GM12878 (cell line): ENCODE measurements around the gene MED31. TPM values are rescaled to one million over a fixed set of nuclear protein-coding genes. Genes with fewer than 3 reads are reported as not detected.

ENCODE experiments used
- ATAC-seq: fragments of 200-7000 bp; cut with Tn5 transposase; 3 replicates; pipeline ENCODE4 v1.9.1; 2020; ENCODE audit warnings: mild to moderate bottlenecking, moderate library complexity
- BruUV-seq: library from RNA; stranded (reverse); fragments of 400-500 nt; replicated peaks from 2 replicates; lab custom pipeline; 2021; lab: Mats Ljungman, UMichigan
- CTCF ChIA-PET: fragments of 300-600 bp; sonication (Branson Sonifier 250); formaldehyde crosslinking; extraction: SDS; loops from one replicate; lab custom pipeline; 2021; ENCODE audit warnings: inconsistent platforms; lab: Yijun Ruan, JAX
- POLR2A ChIA-PET: fragments of 350-600 bp; formaldehyde crosslinking; extraction: SDS; loops from one replicate; lab custom pipeline; 2021; ENCODE audit warnings: inconsistent platforms; lab: Charles Lee
- RAD21 ChIA-PET: fragments of 300-600 bp; sonication (Branson Sonifier 250); formaldehyde crosslinking; loops from one replicate; lab custom pipeline; 2023; ENCODE audit warnings: antibody characterized with exemption; ENCODE audit not compliant: unreplicated experiment; lab: Charles Lee
- SMC1A ChIA-PET: fragments of 300-600 bp; sonication (Branson Sonifier 250); formaldehyde crosslinking; loops from one replicate; lab custom pipeline; 2023; ENCODE audit not compliant: unreplicated experiment, uncharacterized antibody; lab: Charles Lee
- DNase-seq: peaks from one replicate; pipeline ENCODE4 v3.0.0-alpha.2; 2011; ENCODE audit warnings: low read depth, low spot score
- FAIRE-seq: peaks from 3 replicates; lab custom pipeline; 2011; peaks lifted over from hg19 to GRCh38; lab: Jason Lieb, UNC
- H2AFZ ChIP-seq: 2 replicates; pipeline ENCODE4 v1.6.0; 2011; ENCODE audit warnings: low read depth, low read length, control low read depth; ENCODE audit not compliant: control insufficient read depth
- H3K27ac ChIP-seq: 2 replicates; pipeline ENCODE4 v1.5.1; 2011; ENCODE audit warnings: control low read depth; ENCODE audit not compliant: control insufficient read depth, insufficient read depth
- H3K27me3 ChIP-seq, 2 experiments: replicated peaks in 1 of 2; 2 replicates each; pipeline versions ENCODE4 v1.6.0 to v1.6.1; 2011; ENCODE audit warnings: low read length in 1 of 2; ENCODE audit not compliant: control insufficient read depth in 2 of 2, insufficient read depth in 2 of 2
- H3K36me3 ChIP-seq, 2 experiments: 2 replicates each; pipeline ENCODE4 v1.5.1; 2011; ENCODE audit warnings: low read length in 1 of 2; ENCODE audit not compliant: control insufficient read depth in 2 of 2, insufficient read depth in 2 of 2
- H3K4me1 ChIP-seq: 2 replicates; pipeline ENCODE4 v1.6.1; 2011; ENCODE audit warnings: mild to moderate bottlenecking, low read length, moderate library complexity, mixed read lengths; ENCODE audit not compliant: control insufficient read depth, insufficient read depth
- H3K4me2 ChIP-seq: 2 replicates; pipeline ENCODE4 v1.6.0; 2011; ENCODE audit warnings: control low read depth; ENCODE audit not compliant: control insufficient read depth, insufficient read depth
- H3K4me3 ChIP-seq: fragments of 200-600 bp; sonication (generic); 2 replicates; pipeline ENCODE4 v1.5.1; 2016
- H3K79me2 ChIP-seq: 2 replicates; pipeline ENCODE4 v1.6.0; 2011; ENCODE audit warnings: low read length; ENCODE audit not compliant: control insufficient read depth, insufficient read depth
- H3K9ac ChIP-seq: 2 replicates; pipeline ENCODE4 v1.8.0; 2011; ENCODE audit warnings: low read length, control low read depth, mixed read lengths; ENCODE audit not compliant: control insufficient read depth, insufficient read depth
- H3K9me3 ChIP-seq: replicated peaks from 3 replicates; pipeline ENCODE4 v1.5.1; 2011; ENCODE audit warnings: mild to moderate bottlenecking, low read length; ENCODE audit not compliant: control insufficient read depth, insufficient read depth
- H4K20me1 ChIP-seq: 2 replicates; pipeline ENCODE4 v1.6.0; 2011; ENCODE audit not compliant: control insufficient read depth, insufficient read depth
- BRCA1 ChIP-seq: IDR thresholded peaks from 2 replicates; pipeline ENCODE4 v1.6.1; 2011; ENCODE audit warnings: low read depth, low read length, improper control_type of control experiment
- CEBPB ChIP-seq, 2 experiments: fragments of 150-350 bp in 1 of 2; IDR thresholded peaks; 2 replicates each; pipeline ENCODE4 v1.6.1; 2012 to 2014; ENCODE audit warnings: low read depth in 2 of 2, low read length in 2 of 2, borderline replicate concordance in 1 of 2, inconsistent platforms in 1 of 2
- CREB1 ChIP-seq: IDR thresholded peaks from 2 replicates; pipeline ENCODE4 v1.6.1; 2012; ENCODE audit warnings: low read depth, mild to moderate bottlenecking, inconsistent platforms
- CREM ChIP-seq: IDR thresholded peaks from 2 replicates; pipeline ENCODE4 v1.6.1; 2014; ENCODE audit warnings: antibody characterized with exemption, low read depth
- DPF2 ChIP-seq: fragments of 450-650 bp; IDR thresholded peaks from 2 replicates; pipeline ENCODE4 v1.6.1; 2017; ENCODE audit warnings: mild to moderate bottlenecking
- IKZF1 ChIP-seq: fragments of 450-650 bp; conservative IDR thresholded peaks from 2 replicates; pipeline ENCODE4 v1.6.1; 2017; ENCODE audit warnings: antibody characterized with exemption, mild to moderate bottlenecking
- KAT2A ChIP-seq: conservative IDR thresholded peaks from 2 replicates; pipeline ENCODE4 v1.6.1; 2011; ENCODE audit warnings: low read depth, low read length; ENCODE audit not compliant: control insufficient read depth
- ZNF274 ChIP-seq: IDR thresholded peaks from one replicate; pipeline ENCODE4 v1.8.0; 2011; ENCODE audit not compliant: insufficient read length, insufficient read depth
- WGBS: methylation state at CpG from one replicate; pipeline ENCODE4 v1.1.6; 2016; ENCODE audit warnings: low lambda C conversion rate; ENCODE audit not compliant: insufficient replicate concordance, insufficient coverage; ENCODE audit errors: missing lambda C conversion rate; 5-methylcytosine and 5-hydroxymethylcytosine counted together
- in situ Hi-C: fragments of 300-500 bp; cut with MboI; formaldehyde crosslinking; loops from 9 replicates; pipeline ENCODE4 v1.14.3; 2018; ENCODE audit warnings: mixed read lengths
- intact Hi-C: fragments of 100-400 bp; cut with micrococcal nuclease; formaldehyde crosslinking; loops from one replicate; pipeline ENCODE4 v1.14.2; 2022; ENCODE audit not compliant: unreplicated experiment
- polyA plus RNA-seq, 11 experiments: library from polyadenylated mRNA; depleted of rRNA in 4 of 11; unstranded in 6 of 11; stranded (reverse) in 5 of 11; fragments of >200 nt; fragmentation: Nextera tagmentation in 4 of 11; fragmentation: Illumina TruSeq in 1 of 11; extraction: Ambion mirVana in 4 of 11; extraction: Trizol in 1 of 11; gene quantifications; 1 replicate in 1 of 11; 2 replicates in 10 of 11; pipeline versions ENCODE4 v1.2.1 to v1.2.3, GENCODE V29; 2011 to 2016; ENCODE audit warnings: inconsistent platforms in 2 of 11, missing spikeins in 2 of 11, low read depth in 1 of 11
- total RNA-seq, 4 experiments: library from RNA; depleted of rRNA in 3 of 4; stranded (reverse); fragments of >200 nt in 3 of 4; fragmentation: Illumina TruSeq in 1 of 4; extraction: Trizol in 1 of 4; gene quantifications; 2 replicates each; pipeline versions ENCODE4 v1.2.1 to v1.2.3, GENCODE V29; 2013 to 2021
- TF ChIP-seq, protein P1 (sequence below): fragments of 450-650 bp; IDR thresholded peaks from 2 replicates; pipeline ENCODE4 v1.6.1; 2016; ENCODE audit warnings: mild to moderate bottlenecking
- TF ChIP-seq, protein P2 (sequence below): fragments of 450-650 bp; IDR thresholded peaks from 2 replicates; pipeline ENCODE4 v1.6.1; 2016; ENCODE audit warnings: mild to moderate bottlenecking, moderate library complexity, borderline replicate concordance
- TF ChIP-seq, protein P3 (sequence below): IDR thresholded peaks from 2 replicates; pipeline ENCODE4 v1.6.1; 2012; ENCODE audit warnings: improper control_type of control experiment, low read depth, low read length; ENCODE audit not compliant: insufficient replicate concordance

MED31 gene
- total and polyA plus RNA-seq, 10 of the 15 experiments (the other 5 are each of a cell fraction or from before 2014, with no cell fraction given): 14.4 to 71.1 (median 34.6) TPM

DNA sequence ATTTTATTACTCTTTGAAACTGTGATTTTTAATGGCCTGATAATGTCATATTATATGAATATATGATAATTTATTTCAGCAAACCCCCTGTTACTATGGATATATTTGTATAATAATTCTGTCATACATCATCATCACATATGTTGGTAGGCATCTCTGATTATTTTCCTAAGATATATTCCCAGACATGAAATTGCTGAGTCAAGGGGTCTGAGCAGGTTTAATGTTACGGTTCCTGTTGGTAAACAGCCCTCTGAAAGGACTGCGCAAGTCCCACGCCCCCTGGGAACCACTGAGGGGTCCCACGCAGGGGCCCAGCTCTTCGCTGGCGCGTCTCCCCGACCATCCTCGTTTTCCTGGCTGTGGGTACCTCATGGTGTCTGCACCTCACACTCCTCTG, 37.5 kb upstream of the MED31 start (continued):
- TF ChIP-seq, protein P1, sequence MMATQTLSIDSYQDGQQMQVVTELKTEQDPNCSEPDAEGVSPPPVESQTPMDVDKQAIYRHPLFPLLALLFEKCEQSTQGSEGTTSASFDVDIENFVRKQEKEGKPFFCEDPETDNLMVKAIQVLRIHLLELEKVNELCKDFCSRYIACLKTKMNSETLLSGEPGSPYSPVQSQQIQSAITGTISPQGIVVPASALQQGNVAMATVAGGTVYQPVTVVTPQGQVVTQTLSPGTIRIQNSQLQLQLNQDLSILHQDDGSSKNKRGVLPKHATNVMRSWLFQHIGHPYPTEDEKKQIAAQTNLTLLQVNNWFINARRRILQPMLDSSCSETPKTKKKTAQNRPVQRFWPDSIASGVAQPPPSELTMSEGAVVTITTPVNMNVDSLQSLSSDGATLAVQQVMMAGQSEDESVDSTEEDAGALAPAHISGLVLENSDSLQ: no peak
- no peak for TF ChIP-seq CREB1

DNA sequence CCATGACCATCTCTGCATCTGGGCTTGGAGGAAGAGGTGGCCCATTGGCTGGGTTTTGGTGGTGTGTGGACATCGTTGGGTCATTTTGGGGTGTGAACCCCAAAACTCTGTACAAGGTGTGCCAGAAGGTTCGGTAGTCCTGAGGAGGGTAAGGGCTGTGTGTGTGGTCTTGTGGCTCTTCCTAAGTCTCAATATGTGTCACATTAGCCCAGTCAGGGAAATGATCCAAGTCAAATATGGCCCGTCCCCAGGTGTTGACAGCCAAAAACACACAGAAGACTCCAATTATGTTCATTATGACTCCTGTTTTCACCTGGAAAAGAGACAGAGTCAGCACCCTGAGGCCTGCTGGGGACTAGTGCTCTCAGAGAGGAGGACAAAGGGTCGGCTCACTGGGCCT, 34.6 kb upstream of the MED31 start:
- Histone ChIP-seq H3K79me2 (no peaks in the 10 kb centered on the region), H3K27ac (no peak overlapping the region), H2AFZ (no peak overlapping the region), H3K4me1 (peaks cover 4% of the 10 kb centered on the region), H3K27me3 (no peaks in the 10 kb centered on the region; a peak in 1 of 4 replicates), H3K9ac (no peak overlapping the region), H3K4me3 (no peak overlapping the region), H3K36me3 (no peaks in the 10 kb centered on the region), H3K4me2 (no peak overlapping the region), H3K9me3 (no peaks in the 10 kb centered on the region), H4K20me1 (no peaks in the 10 kb centered on the region)
- RAD21 ChIA-PET: no interaction called here
- ATAC-seq (no peak), DNase-seq (no peak), FAIRE-seq (no peak)
- no TSS peak for BruUV-seq
- intact Hi-C loops: no loop called here
- WGBS: 14% methylated on average over 4 of the region's 4 CpGs
- in situ Hi-C loops: no loop called here
- SMC1A ChIA-PET: no interaction called here
- CTCF ChIA-PET: no interaction called here
- POLR2A ChIA-PET: no interaction called here
- TF ChIP-seq DPF2 (no peak), CEBPB (IDR thresholded peaks at IDR 0.05; ENCODE audit: borderline replicate concordance in 1 of 2, low read depth in 2 of 2, low read length in 2 of 2) (no peak), CREM (no peak), KAT2A (no peak), BRCA1 (no peak), ZNF274 (no peak), IKZF1 (no peak)
- TF ChIP-seq, protein P2, sequence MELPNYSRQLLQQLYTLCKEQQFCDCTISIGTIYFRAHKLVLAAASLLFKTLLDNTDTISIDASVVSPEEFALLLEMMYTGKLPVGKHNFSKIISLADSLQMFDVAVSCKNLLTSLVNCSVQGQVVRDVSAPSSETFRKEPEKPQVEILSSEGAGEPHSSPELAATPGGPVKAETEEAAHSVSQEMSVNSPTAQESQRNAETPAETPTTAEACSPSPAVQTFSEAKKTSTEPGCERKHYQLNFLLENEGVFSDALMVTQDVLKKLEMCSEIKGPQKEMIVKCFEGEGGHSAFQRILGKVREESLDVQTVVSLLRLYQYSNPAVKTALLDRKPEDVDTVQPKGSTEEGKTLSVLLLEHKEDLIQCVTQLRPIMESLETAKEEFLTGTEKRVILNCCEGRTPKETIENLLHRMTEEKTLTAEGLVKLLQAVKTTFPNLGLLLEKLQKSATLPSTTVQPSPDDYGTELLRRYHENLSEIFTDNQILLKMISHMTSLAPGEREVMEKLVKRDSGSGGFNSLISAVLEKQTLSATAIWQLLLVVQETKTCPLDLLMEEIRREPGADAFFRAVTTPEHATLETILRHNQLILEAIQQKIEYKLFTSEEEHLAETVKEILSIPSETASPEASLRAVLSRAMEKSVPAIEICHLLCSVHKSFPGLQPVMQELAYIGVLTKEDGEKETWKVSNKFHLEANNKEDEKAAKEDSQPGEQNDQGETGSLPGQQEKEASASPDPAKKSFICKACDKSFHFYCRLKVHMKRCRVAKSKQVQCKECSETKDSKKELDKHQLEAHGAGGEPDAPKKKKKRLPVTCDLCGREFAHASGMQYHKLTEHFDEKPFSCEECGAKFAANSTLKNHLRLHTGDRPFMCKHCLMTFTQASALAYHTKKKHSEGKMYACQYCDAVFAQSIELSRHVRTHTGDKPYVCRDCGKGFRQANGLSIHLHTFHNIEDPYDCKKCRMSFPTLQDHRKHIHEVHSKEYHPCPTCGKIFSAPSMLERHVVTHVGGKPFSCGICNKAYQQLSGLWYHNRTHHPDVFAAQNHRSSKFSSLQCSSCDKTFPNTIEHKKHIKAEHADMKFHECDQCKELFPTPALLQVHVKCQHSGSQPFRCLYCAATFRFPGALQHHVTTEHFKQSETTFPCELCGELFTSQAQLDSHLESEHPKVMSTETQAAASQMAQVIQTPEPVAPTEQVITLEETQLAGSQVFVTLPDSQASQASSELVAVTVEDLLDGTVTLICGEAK: no peak
- TF ChIP-seq, protein P3, sequence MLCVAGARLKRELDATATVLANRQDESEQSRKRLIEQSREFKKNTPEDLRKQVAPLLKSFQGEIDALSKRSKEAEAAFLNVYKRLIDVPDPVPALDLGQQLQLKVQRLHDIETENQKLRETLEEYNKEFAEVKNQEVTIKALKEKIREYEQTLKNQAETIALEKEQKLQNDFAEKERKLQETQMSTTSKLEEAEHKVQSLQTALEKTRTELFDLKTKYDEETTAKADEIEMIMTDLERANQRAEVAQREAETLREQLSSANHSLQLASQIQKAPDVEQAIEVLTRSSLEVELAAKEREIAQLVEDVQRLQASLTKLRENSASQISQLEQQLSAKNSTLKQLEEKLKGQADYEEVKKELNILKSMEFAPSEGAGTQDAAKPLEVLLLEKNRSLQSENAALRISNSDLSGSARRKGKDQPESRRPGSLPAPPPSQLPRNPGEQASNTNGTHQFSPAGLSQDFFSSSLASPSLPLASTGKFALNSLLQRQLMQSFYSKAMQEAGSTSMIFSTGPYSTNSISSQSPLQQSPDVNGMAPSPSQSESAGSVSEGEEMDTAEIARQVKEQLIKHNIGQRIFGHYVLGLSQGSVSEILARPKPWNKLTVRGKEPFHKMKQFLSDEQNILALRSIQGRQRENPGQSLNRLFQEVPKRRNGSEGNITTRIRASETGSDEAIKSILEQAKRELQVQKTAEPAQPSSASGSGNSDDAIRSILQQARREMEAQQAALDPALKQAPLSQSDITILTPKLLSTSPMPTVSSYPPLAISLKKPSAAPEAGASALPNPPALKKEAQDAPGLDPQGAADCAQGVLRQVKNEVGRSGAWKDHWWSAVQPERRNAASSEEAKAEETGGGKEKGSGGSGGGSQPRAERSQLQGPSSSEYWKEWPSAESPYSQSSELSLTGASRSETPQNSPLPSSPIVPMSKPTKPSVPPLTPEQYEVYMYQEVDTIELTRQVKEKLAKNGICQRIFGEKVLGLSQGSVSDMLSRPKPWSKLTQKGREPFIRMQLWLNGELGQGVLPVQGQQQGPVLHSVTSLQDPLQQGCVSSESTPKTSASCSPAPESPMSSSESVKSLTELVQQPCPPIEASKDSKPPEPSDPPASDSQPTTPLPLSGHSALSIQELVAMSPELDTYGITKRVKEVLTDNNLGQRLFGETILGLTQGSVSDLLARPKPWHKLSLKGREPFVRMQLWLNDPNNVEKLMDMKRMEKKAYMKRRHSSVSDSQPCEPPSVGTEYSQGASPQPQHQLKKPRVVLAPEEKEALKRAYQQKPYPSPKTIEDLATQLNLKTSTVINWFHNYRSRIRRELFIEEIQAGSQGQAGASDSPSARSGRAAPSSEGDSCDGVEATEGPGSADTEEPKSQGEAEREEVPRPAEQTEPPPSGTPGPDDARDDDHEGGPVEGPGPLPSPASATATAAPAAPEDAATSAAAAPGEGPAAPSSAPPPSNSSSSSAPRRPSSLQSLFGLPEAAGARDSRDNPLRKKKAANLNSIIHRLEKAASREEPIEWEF: no peak
